WTC11 (cell line): ENCODE data around the gene TRAF3IP1. TPM values are rescaled to one million over a fixed set of nuclear protein-coding genes. Genes with fewer than 3 reads are reported as not detected.
A peak's percentile ranks its signal among the peaks of the same experiment; 100 is the strongest.

Source experiments
- ATAC-seq: fragments of 200-7000 bp; cut with Tn5 transposase; 2 replicates; pipeline ENCODE4 v1.10.0; 2021; ENCODE audit warnings: mild to moderate bottlenecking, moderate library complexity
- CTCF ChIA-PET: fragments of 300-600 bp; sonication (Branson Sonifier 250); formaldehyde crosslinking; loops from one replicate; lab custom pipeline; 2021; ENCODE audit warnings: antibody characterized with exemption; lab: Charles Lee
- POLR2A ChIA-PET: fragments of 350-600 bp; sonication (Branson Sonifier 250); formaldehyde crosslinking; loops from one replicate; lab custom pipeline; 2021; ENCODE audit warnings: antibody characterized with exemption; lab: Charles Lee
- DNase-seq: peaks from one replicate; pipeline ENCODE4 v3.0.0; 2021; ENCODE audit warnings: low spot score
- H3K27ac Mint-ChIP-seq: 2 replicates; pipeline ENCODE4 v1.8.0; 2021; ENCODE audit warnings: mixed read lengths
- H3K27me3 Mint-ChIP-seq: 2 replicates; pipeline ENCODE4 v1.8.0; 2021; ENCODE audit warnings: low read depth, mild to moderate bottlenecking, moderate library complexity, mixed read lengths
- H3K36me3 Mint-ChIP-seq: 2 replicates; pipeline ENCODE4 v1.8.0; 2021; ENCODE audit warnings: mixed read lengths
- H3K4me1 Mint-ChIP-seq: 2 replicates; pipeline ENCODE4 v1.8.0; 2022; ENCODE audit warnings: mixed read lengths
- H3K4me3 Mint-ChIP-seq: 2 replicates; pipeline ENCODE4 v1.8.0; 2021; ENCODE audit warnings: mild to moderate bottlenecking, moderate library complexity, mixed read lengths
- H3K9me3 Mint-ChIP-seq: 2 replicates; pipeline ENCODE4 v1.8.0; 2021; ENCODE audit warnings: mixed read lengths
- ATF1 ChIP-seq: sonication (generic); formaldehyde crosslinking; IDR thresholded peaks from 2 replicates; pipeline ENCODE4 v1.8.1; 2023; ENCODE audit warnings: mild to moderate bottlenecking, moderate library complexity, missing genetic modification reagents
- ATF3 ChIP-seq: sonication (generic); formaldehyde crosslinking; conservative IDR thresholded peaks from 2 replicates; pipeline ENCODE4 v1.8.1; 2022; ENCODE audit warnings: mild to moderate bottlenecking, missing genetic modification reagents
- CBFB ChIP-seq: sonication (generic); formaldehyde crosslinking; IDR thresholded peaks from 2 replicates; pipeline ENCODE4 v1.8.1; 2022; ENCODE audit warnings: mild to moderate bottlenecking, low read depth, missing genetic modification reagents
- IRF2 ChIP-seq: sonication (generic); formaldehyde crosslinking; IDR thresholded peaks from 2 replicates; pipeline ENCODE4 v1.8.0; 2022; ENCODE audit warnings: low read depth, missing genetic modification reagents, borderline replicate concordance
- JAZF1 ChIP-seq: fragments of 250-450 bp; sonication (Bioruptor Pico); IDR thresholded peaks from 2 replicates; pipeline ENCODE4 v1.9.0; 2021; ENCODE audit warnings: moderate library complexity, mild to moderate bottlenecking, inconsistent platforms
- JUN ChIP-seq: sonication (generic); formaldehyde crosslinking; IDR thresholded peaks from 2 replicates; pipeline ENCODE4 v1.8.0; 2023; ENCODE audit warnings: mild to moderate bottlenecking, missing genetic modification reagents
- KAT7 ChIP-seq: sonication (generic); formaldehyde crosslinking; IDR thresholded peaks from 2 replicates; pipeline ENCODE4 v1.8.1; 2023; ENCODE audit warnings: missing genetic modification reagents, mild to moderate bottlenecking, borderline replicate concordance
- MLX ChIP-seq: sonication (generic); formaldehyde crosslinking; IDR thresholded peaks from 2 replicates; pipeline ENCODE4 v1.8.1; 2023; ENCODE audit warnings: mild to moderate bottlenecking, missing genetic modification reagents, moderate library complexity
- MYBL2 ChIP-seq: sonication (generic); formaldehyde crosslinking; IDR thresholded peaks from 2 replicates; pipeline ENCODE4 v1.8.1; 2023; ENCODE audit warnings: mild to moderate bottlenecking, moderate library complexity, missing genetic modification reagents
- NR3C1 ChIP-seq: sonication (generic); formaldehyde crosslinking; conservative IDR thresholded peaks from 2 replicates; pipeline ENCODE4 v1.8.1; 2023; ENCODE audit warnings: low read depth, mild to moderate bottlenecking, missing genetic modification reagents
- RELA ChIP-seq: sonication (generic); formaldehyde crosslinking; IDR thresholded peaks from 2 replicates; pipeline ENCODE4 v1.8.1; 2022; ENCODE audit warnings: missing genetic modification reagents, mild to moderate bottlenecking, borderline replicate concordance
- TEAD4 ChIP-seq: sonication (generic); formaldehyde crosslinking; IDR thresholded peaks from 2 replicates; pipeline ENCODE4 v1.8.0; 2022; ENCODE audit warnings: mild to moderate bottlenecking, missing genetic modification reagents
- ZMAT4 ChIP-seq: fragments of 250-450 bp; sonication (Bioruptor Pico); IDR thresholded peaks from 2 replicates; pipeline ENCODE4 v1.9.0; 2021; ENCODE audit warnings: mild to moderate bottlenecking
- ZNF416 ChIP-seq: fragments of 250-450 bp; sonication (Bioruptor Pico); IDR thresholded peaks from 2 replicates; pipeline ENCODE4 v1.9.0; 2021; ENCODE audit warnings: mild to moderate bottlenecking, inconsistent platforms
- ZNF671 ChIP-seq: fragments of 250-450 bp; sonication (Bioruptor Pico); IDR thresholded peaks from 2 replicates; pipeline ENCODE4 v1.8.0; 2021; ENCODE audit warnings: mild to moderate bottlenecking
- total RNA-seq: library from RNA; stranded (reverse); gene quantifications from 3 replicates; pipeline ENCODE4 v1.2.3, GENCODE V29; 2021
- TF ChIP-seq, protein P1 (sequence below): sonication (generic); formaldehyde crosslinking; IDR thresholded peaks from 2 replicates; pipeline ENCODE4 v1.8.0; 2022; ENCODE audit warnings: missing genetic modification reagents
- TF ChIP-seq, protein P2 (sequence below): sonication (generic); formaldehyde crosslinking; IDR thresholded peaks from 2 replicates; pipeline ENCODE4 v1.8.1; 2022; ENCODE audit warnings: missing genetic modification reagents, borderline replicate concordance
- TF ChIP-seq, protein P3 (sequence below): fragments of 250-450 bp; sonication (Bioruptor Pico); IDR thresholded peaks from 2 replicates; pipeline ENCODE4 v1.9.0; 2021; ENCODE audit warnings: moderate library complexity, mild to moderate bottlenecking, inconsistent platforms, borderline replicate concordance

The TRAF3IP1 gene
- total RNA-seq, 1 experiment from 2014 or later: 18.7 TPM

- ChIA-PET POLR2A (interaction anchor here (0.6 kb wide), 1 partner anchor 11 kb away, joined by 4 read pairs; the partner anchor contains the start of gene PER2), CTCF (interaction anchor here (0.8 to 7.0 kb wide), 20 partner anchors 8 to 354 kb away, joined by 3 to 79 read pairs (median 4); partner anchors contain the start of gene PER2)
- DNase-seq (peak; percentile 61), ATAC-seq (peak; percentile 89)
- TF ChIP-seq MLX (no peak), ZMAT4 (CRISPR knock-in tag) (no peak), KAT7 (CRISPR knock-in tag) (no peak)
- TF ChIP-seq, protein P1, sequence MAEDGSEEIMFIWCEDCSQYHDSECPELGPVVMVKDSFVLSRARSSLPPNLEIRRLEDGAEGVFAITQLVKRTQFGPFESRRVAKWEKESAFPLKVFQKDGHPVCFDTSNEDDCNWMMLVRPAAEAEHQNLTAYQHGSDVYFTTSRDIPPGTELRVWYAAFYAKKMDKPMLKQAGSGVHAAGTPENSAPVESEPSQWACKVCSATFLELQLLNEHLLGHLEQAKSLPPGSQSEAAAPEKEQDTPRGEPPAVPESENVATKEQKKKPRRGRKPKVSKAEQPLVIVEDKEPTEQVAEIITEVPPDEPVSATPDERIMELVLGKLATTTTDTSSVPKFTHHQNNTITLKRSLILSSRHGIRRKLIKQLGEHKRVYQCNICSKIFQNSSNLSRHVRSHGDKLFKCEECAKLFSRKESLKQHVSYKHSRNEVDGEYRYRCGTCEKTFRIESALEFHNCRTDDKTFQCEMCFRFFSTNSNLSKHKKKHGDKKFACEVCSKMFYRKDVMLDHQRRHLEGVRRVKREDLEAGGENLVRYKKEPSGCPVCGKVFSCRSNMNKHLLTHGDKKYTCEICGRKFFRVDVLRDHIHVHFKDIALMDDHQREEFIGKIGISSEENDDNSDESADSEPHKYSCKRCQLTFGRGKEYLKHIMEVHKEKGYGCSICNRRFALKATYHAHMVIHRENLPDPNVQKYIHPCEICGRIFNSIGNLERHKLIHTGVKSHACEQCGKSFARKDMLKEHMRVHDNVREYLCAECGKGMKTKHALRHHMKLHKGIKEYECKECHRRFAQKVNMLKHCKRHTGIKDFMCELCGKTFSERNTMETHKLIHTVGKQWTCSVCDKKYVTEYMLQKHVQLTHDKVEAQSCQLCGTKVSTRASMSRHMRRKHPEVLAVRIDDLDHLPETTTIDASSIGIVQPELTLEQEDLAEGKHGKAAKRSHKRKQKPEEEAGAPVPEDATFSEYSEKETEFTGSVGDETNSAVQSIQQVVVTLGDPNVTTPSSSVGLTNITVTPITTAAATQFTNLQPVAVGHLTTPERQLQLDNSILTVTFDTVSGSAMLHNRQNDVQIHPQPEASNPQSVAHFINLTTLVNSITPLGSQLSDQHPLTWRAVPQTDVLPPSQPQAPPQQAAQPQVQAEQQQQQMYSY: no peak
- peak overlapping the region; percentile 89 for H3K27ac Mint-ChIP-seq
- no peaks in the 10 kb centered on the region for H3K27me3 Mint-ChIP-seq
- no peaks in the 10 kb centered on the region; the same call in none of the 2 replicates for H3K36me3 Mint-ChIP-seq
- peaks cover 4% of the 10 kb centered on the region; the same call in 1 of the 2 replicates for H3K4me1 Mint-ChIP-seq
- no peak overlapping the region for H3K4me3 Mint-ChIP-seq
- H3K9me3 Mint-ChIP-seq: no peaks in the 10 kb centered on the region
These were observed 42.6 kb upstream of the TRAF3IP1 start for GRCh38 chr2:238277695-238278094.

GRCh38 chr2:238278626-238279323 lies 41.5 kb upstream of the TRAF3IP1 start:
- ATAC-seq (no peak), DNase-seq (no peak)
- H3K27me3 Mint-ChIP-seq: no peaks in the 10 kb centered on the region; the same call in 1 of the 2 replicates
- no peak overlapping the region for H3K4me3 Mint-ChIP-seq
- POLR2A ChIA-PET: no interaction called here
- no peaks in the 10 kb centered on the region; the same call in none of the 2 replicates for H3K36me3 Mint-ChIP-seq
- no peak overlapping the region for H3K27ac Mint-ChIP-seq
- no peak for TF ChIP-seq KAT7 (CRISPR knock-in tag)
- no peak for TF ChIP-seq ZMAT4 (CRISPR knock-in tag)
- TF ChIP-seq ZNF671 (CRISPR knock-in tag): no peak
- H3K4me1 Mint-ChIP-seq: peaks cover 4% of the 10 kb centered on the region; the same call in 1 of the 2 replicates
- no peaks in the 10 kb centered on the region for H3K9me3 Mint-ChIP-seq
- CTCF ChIA-PET: interaction anchor here (0.9 to 7.0 kb wide), 14 partner anchors 7 to 187 kb away, joined by 3 to 79 read pairs (median 4); partner anchors contain the start of gene PER2

GRCh38 chr2:238279324-238279682 lies 41.0 kb upstream of the TRAF3IP1 start:
- Mint-ChIP-seq H3K27ac (no peak overlapping the region), H3K27me3 (no peaks in the 10 kb centered on the region; the same call in 1 of the 2 replicates), H3K4me3 (no peak overlapping the region)
- CTCF ChIA-PET: interaction anchor here (1.2 to 4.2 kb wide), 4 partner anchors 9 to 26 kb away, joined by 3 to 32 read pairs (median 8); partner anchors contain the start of gene PER2
- TF ChIP-seq TEAD4 (CRISPR knock-in tag) (no peak), IRF2 (CRISPR knock-in tag) (no peak), NR3C1 (no peak), JAZF1 (CRISPR knock-in tag) (no peak), ATF3 (CRISPR knock-in tag) (no peak), RELA (CRISPR knock-in tag) (no peak), CBFB (CRISPR knock-in tag) (no peak), ATF1 (no peak), ZNF416 (CRISPR knock-in tag) (no peak), JUN (CRISPR knock-in tag) (no peak), ZMAT4 (CRISPR knock-in tag) (no peak), MYBL2 (no peak)
- TF ChIP-seq, protein P2, sequence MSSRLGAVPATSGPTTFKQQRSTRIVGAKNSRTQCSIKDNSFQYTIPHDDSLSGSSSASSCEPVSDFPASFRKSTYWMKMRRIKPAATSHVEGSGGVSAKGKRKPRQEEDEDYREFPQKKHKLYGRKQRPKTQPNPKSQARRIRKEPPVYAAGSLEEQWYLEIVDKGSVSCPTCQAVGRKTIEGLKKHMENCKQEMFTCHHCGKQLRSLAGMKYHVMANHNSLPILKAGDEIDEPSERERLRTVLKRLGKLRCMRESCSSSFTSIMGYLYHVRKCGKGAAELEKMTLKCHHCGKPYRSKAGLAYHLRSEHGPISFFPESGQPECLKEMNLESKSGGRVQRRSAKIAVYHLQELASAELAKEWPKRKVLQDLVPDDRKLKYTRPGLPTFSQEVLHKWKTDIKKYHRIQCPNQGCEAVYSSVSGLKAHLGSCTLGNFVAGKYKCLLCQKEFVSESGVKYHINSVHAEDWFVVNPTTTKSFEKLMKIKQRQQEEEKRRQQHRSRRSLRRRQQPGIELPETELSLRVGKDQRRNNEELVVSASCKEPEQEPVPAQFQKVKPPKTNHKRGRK (CRISPR knock-in tag): no peak
- TF ChIP-seq, protein P3, sequence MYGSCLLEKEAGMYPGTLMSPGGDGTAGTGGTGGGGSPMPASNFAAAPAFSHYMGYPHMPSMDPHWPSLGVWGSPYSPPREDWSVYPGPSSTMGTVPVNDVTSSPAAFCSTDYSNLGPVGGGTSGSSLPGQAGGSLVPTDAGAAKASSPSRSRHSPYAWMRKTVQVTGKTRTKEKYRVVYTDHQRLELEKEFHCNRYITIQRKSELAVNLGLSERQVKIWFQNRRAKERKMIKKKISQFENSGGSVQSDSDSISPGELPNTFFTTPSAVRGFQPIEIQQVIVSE (CRISPR knock-in tag): no peak
- TF ChIP-seq, all 79 proteins: peak for 0
- DNase-seq (no peak), ATAC-seq (no peak)
- Mint-ChIP-seq H3K36me3 (no peaks in the 10 kb centered on the region; the same call in none of the 2 replicates), H3K9me3 (no peaks in the 10 kb centered on the region), H3K4me1 (peaks cover 4% of the 10 kb centered on the region; the same call in 1 of the 2 replicates)
- POLR2A ChIA-PET: no interaction called here
